Osteoblast (primary cell): ENCODE measurements around the gene TBX2. TPM values are rescaled to one million over a fixed set of nuclear protein-coding genes. Genes with fewer than 3 reads are reported as not detected.

Experiments used
- DNase-seq: peaks from one replicate; pipeline ENCODE4 v3.0.0; 2011; ENCODE audit warnings: low spot score, mixed read lengths; ENCODE audit not compliant: insufficient read length; ENCODE audit errors: missing footprints
- H2AFZ ChIP-seq: 2 replicates; pipeline ENCODE4 v1.6.0; 2011; ENCODE audit warnings: mild to moderate bottlenecking, low read length
- H3K27ac ChIP-seq: 2 replicates; pipeline ENCODE4 v1.5.1; 2011; ENCODE audit warnings: mild to moderate bottlenecking, low read depth, low read length, moderate library complexity
- H3K27me3 ChIP-seq: 2 replicates; pipeline ENCODE4 v1.6.0; 2012; ENCODE audit warnings: mild to moderate bottlenecking, control low read depth, inconsistent platforms, low read length, moderate library complexity; ENCODE audit not compliant: insufficient read depth
- H3K36me3 ChIP-seq: 2 replicates; pipeline ENCODE4 v1.5.1; 2011; ENCODE audit warnings: mild to moderate bottlenecking, low read length, control low read depth, moderate library complexity; ENCODE audit not compliant: insufficient read depth
- H3K4me1 ChIP-seq: 2 replicates; pipeline ENCODE4 v1.5.1; 2011; ENCODE audit warnings: mild to moderate bottlenecking, low read length, control low read depth, moderate library complexity; ENCODE audit not compliant: insufficient read depth
- H3K4me2 ChIP-seq: 2 replicates; pipeline ENCODE4 v1.6.0; 2011; ENCODE audit warnings: mild to moderate bottlenecking, low read length; ENCODE audit not compliant: insufficient read depth
- H3K4me3 ChIP-seq: fragments of 200-600 bp; sonication (generic); 3 replicates; pipeline ENCODE4 v1.5.1; 2012; ENCODE audit warnings: mild to moderate bottlenecking, low read length, inconsistent platforms; ENCODE audit not compliant: insufficient read depth
- H3K79me2 ChIP-seq: 2 replicates; pipeline ENCODE4 v1.6.0; 2012; ENCODE audit warnings: mild to moderate bottlenecking, low read length, control low read depth, inconsistent platforms; ENCODE audit not compliant: insufficient read depth
- H3K9me3 ChIP-seq: 2 replicates; pipeline ENCODE4 v1.5.1; 2011; ENCODE audit warnings: low read depth, low read length, control low read depth
- H4K20me1 ChIP-seq: 2 replicates; pipeline ENCODE4 v1.6.0; 2012; ENCODE audit warnings: mild to moderate bottlenecking, low read length, control low read depth; ENCODE audit not compliant: insufficient read depth
- total RNA-seq: library from RNA; depleted of rRNA; stranded (reverse); fragments of >200 nt; gene quantifications from 2 replicates; pipeline ENCODE4 v1.2.3, GENCODE V29; 2012
- TF ChIP-seq, protein P1 (sequence below): IDR thresholded peaks from 2 replicates; pipeline ENCODE4 v1.5.1; 2011; ENCODE audit warnings: mild to moderate bottlenecking, low read depth, low read length, moderate library complexity; ENCODE audit errors: extremely low read depth

Gene TBX2
- total RNA-seq, 1 donor, result 11.6 TPM

DNA sequence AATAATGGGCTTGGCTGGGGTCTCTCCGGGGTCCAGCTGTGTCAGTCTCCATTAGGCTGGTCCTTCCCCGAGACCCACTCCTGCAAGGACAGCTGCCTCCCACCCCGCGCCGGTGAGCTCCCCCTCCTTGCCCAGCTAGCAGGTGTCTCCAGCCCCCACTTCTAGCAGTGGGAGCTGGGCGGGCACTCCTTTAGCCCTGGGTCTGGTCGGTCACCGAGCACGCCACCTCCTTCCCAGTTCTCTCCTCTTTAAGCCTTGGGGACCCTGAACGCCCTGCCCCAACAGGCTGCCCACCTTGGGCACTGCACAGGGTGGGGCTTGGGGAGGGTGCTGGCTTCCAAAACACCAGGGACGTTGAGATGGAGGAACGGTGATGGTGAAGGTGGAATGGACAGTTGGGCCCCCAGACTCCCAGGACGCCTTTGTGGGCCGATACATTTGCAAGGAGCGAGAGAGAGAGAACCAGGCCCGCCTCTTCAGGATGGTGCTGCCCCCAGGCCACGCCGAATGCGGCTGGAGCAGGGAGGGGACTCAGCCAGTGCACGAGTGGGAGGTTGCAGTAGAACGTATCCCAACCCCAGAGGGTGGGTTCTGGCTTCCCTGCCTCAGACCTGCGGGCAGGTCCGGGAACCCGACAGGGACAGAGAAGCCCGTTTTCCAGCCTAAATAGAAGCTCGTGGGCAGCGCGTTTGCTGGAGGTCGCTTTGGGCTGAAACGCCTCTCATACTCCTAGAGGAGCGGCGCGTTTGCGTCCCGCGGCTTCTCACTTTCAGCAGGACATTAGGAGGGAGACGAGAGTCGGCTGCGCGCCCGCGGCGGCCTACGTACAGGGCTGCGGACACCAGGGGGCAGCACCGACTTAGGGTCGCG lies 10.7 kb downstream of the TBX2 start:
- peak overlapping the region; percentile 68 for H3K27ac ChIP-seq
- TF ChIP-seq, protein P1, sequence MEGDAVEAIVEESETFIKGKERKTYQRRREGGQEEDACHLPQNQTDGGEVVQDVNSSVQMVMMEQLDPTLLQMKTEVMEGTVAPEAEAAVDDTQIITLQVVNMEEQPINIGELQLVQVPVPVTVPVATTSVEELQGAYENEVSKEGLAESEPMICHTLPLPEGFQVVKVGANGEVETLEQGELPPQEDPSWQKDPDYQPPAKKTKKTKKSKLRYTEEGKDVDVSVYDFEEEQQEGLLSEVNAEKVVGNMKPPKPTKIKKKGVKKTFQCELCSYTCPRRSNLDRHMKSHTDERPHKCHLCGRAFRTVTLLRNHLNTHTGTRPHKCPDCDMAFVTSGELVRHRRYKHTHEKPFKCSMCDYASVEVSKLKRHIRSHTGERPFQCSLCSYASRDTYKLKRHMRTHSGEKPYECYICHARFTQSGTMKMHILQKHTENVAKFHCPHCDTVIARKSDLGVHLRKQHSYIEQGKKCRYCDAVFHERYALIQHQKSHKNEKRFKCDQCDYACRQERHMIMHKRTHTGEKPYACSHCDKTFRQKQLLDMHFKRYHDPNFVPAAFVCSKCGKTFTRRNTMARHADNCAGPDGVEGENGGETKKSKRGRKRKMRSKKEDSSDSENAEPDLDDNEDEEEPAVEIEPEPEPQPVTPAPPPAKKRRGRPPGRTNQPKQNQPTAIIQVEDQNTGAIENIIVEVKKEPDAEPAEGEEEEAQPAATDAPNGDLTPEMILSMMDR, result peak; percentile 47
- H3K4me1 ChIP-seq, result peaks cover 34% of the 10 kb centered on the region
- H3K4me3 ChIP-seq, result peak overlapping the region; percentile 84
- H3K27me3 ChIP-seq, result no peaks in the 10 kb centered on the region
- H3K36me3 ChIP-seq, result peaks cover 33% of the 10 kb centered on the region
- peaks cover 8% of the 10 kb centered on the region for H4K20me1 ChIP-seq
- DNase-seq, result peak; percentile 99
- H3K79me2 ChIP-seq, result peaks cover 50% of the 10 kb centered on the region
- H3K4me2 ChIP-seq, result peak overlapping the region; percentile 90
- H2AFZ ChIP-seq, result peak overlapping the region; percentile 74
- H3K9me3 ChIP-seq, result no peaks in the 10 kb centered on the region

DNA sequence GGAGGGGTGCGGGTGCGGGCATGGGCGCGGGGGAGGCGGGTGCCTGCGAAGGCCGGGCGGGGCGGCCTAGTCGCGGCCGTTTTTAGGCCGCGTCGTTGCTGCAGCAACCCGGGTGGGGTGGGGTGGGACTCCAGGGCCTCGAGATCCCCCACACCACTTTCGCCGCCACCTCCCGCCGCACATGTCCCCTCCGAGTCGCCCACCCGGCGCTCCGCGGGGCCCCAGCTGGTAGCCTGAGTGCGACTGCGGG lies 11.3 kb downstream of the TBX2 start:
- Histone ChIP-seq H3K27me3 (no peaks in the 10 kb centered on the region), H3K9me3 (no peaks in the 10 kb centered on the region), H3K4me2 (peak overlapping the region; percentile 90), H3K27ac (peak overlapping the region; percentile 79), H4K20me1 (peaks cover 8% of the 10 kb centered on the region), H2AFZ (peak overlapping the region; percentile 78), H3K4me1 (peaks cover 40% of the 10 kb centered on the region), H3K36me3 (peaks cover 27% of the 10 kb centered on the region), H3K4me3 (peak overlapping the region; percentile 84), H3K79me2 (peaks cover 44% of the 10 kb centered on the region)
- TF ChIP-seq, protein P1, result no peak
- no peak for DNase-seq

DNA sequence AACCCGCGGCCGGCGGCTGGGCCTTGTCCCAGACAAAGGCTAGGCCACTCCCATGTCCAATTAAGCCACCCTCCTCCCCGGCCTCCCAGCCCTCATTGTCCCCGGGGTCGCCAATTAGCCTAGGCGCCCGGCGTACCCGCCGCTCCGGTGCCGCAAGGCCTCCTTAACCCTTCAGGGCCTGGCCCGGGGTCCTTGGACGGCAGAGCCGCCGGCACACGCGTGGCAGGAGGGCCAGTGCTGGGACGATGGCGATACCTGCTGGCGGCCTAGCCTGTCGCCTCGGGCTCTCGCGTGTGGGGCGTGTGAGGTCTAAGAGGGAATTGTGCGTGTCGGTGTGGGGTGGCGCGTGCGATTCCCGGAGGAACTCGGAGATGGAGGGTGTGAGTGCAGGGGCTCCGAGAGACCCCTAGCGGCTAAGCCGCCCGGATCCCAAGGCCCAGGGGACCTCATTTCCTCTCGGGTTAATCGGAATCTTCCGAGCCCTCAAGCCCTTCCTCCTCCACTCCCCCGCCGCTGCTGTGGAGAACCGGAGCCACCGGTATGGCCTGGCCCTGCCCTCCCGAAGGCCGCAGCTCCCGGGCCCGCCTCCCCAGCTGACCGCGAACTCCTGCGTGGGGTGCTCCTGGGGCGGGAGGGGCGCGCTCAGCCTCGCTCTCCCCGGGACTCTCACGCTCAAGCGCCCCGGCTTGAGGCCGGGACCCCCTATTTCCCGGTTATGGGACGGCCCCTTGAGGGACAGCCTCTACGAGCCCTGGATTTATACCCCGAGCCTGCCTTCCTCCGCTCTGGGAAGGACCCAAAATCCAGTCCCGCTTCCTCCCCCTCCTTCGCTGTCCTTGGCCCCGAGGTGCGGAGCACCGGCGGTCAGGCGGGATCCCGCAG lies 11.9 kb downstream of the TBX2 start:
- Histone ChIP-seq H4K20me1 (peaks cover 5% of the 10 kb centered on the region), H3K4me1 (peaks cover 46% of the 10 kb centered on the region), H3K27me3 (no peaks in the 10 kb centered on the region), H3K36me3 (peaks cover 21% of the 10 kb centered on the region), H3K4me3 (peak overlapping the region; percentile 84), H3K27ac (peak overlapping the region; percentile 79), H3K4me2 (peak overlapping the region; percentile 90), H2AFZ (peak overlapping the region; percentile 78), H3K79me2 (peaks cover 38% of the 10 kb centered on the region), H3K9me3 (no peaks in the 10 kb centered on the region)
- TF ChIP-seq, protein P1, result no peak
- peak; percentile 96 for DNase-seq
